Middle frontal gyrus (tissue), 1 donor: ENCODE measurements around the gene OR2V1.
"Not testable (repeated sequence)": the region's sequence is repeated elsewhere in the genome, so short reads cannot be mapped to it uniquely, and the experiment has no call there.

Experiments
- DNase-seq: peaks from one replicate; pipeline ENCODE4 v3.0.0-alpha.2; 2015; ENCODE audit warnings: low spot score; ENCODE audit errors: extremely low spot score

Gene OR2V1, protein sequence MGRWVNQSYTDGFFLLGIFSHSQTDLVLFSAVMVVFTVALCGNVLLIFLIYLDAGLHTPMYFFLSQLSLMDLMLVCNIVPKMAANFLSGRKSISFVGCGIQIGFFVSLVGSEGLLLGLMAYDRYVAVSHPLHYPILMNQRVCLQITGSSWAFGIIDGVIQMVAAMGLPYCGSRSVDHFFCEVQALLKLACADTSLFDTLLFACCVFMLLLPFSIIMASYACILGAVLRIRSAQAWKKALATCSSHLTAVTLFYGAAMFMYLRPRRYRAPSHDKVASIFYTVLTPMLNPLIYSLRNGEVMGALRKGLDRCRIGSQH

DNA sequence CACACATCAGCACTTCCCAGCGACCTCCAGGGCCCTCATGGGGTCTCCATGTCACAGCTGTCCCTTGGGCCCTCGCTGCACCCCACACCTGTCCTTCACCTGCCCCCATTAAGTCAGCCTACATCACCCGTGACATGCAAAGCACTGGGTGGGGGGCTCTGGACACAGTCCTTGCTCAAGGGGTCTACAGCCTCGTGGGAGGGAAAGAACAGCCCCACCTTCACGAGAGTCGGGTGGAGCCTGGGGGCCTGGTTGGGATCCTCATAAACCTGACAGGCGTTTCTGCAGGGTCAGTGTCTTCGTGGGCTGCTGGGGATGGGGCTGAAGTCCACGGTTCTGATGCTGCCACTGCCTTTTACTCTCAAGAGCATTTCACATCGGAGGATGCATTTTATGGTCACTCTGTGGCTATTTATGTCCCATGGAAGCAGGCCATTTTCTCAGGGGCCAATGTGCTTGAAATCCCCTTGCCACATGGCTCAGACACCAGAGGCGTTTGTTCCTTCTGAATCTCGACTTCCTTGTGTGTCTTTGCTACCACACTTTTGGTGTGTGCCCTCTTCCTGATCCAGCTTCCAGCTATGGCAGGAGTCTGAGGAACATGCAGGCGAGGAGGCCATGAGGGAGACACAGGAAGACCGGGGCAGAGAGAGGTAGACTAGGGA, at the start of gene OR2V1:
Gene OR2V1 (minus strand): TSS at position 338 of the 665 bp plus-strand sequence. CDS start 5,865 bp downstream, outside the sequence.
- DNase-seq, result no peak

DNA sequence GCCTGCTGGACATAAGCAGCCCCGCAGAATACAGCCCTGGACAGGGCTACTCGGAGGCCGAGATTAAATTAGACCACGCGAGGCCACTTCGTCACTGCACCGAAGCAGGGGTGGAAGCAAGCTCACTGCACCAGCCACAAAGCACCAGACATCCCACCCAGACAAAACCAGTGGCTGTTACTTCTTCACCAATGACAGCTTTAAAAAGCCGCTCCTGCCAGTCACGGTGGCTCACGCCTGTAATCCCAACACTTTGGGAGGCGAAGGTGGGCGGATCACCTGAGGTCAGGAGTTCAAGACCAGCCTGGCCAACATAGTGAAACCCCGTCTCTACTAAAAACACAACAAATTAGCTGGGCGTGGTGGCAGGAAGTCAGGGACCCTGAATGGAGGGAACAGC, 46.6 kb upstream of the OR2V1 start:
- not testable (repeated sequence) for DNase-seq

DNA sequence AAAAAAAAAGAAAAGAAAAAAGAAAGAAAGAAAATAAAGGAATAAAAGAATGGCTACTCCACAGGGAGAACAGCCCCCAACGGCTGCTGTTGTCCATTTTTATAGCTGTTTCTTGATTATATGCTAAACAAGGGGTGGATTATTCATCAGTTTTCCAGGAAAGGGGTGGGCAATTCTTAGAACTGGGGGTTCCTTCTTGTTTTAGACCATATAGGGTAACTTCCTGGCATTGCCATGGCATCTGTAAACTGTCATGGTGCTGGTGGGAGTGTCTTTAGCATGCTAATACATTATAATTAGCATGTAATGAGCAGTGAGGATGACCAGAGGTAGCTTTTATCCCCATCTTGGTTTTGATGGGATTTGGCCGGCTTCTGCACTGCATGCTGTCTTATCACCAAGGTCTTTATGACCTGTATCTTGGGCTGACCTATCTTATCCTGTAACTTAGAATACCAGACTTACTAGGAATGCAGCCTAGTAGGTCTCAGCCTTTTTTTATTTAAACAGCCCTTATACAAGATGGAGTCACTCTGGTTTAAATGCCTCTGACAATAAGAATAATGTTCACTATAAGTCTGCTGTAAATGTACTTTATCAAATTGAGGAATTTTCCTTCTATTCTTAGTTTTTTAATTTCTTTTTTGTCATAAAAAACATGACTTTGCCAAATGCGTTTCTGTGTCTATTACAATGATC, 45.4 kb upstream of the OR2V1 start:
- DNase-seq, result no peak

DNA sequence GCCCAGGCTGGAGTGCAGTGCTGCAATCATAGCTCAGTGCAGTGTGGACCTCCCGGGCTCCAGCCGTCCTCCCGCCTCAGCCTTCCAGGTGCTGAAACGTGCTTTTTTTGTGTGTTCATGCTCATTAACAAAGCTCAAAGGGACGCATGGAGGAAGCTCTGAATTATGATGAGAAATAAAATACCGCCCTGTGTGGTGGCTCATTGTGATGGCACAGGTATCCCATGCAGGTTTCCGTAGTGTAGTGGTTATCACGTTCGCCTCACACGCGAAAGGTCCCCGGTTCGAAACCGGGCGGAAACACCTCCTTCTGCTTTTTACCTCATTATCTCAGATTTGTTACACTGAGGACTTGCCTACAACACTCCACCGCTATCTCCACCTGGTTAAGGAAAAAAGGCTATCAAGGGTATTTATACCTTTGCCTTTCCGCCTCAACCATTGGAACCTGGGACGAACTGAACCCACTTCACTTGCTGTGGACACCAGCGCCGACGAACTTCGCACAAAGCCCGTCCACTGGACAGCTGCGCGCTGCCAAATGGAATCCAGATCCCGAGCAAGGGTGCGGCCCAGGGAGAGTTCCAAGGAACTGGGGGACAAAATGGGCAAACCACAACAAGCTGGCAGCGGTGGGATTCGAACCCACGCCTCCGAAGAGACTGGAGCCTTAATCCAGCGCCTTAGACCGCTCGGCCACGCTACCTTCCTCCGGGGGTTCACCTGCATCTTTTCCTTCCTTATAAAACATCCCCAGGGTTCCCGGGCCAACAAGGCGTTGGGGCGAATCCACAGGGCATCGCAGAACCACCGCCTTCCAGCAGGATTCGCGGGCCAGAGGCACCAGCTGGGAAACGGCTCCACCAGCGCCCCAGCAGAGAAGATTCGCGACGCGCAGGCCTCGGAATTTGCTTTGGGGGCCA, 42.7 kb upstream of the OR2V1 start:
- no peak for DNase-seq

DNA sequence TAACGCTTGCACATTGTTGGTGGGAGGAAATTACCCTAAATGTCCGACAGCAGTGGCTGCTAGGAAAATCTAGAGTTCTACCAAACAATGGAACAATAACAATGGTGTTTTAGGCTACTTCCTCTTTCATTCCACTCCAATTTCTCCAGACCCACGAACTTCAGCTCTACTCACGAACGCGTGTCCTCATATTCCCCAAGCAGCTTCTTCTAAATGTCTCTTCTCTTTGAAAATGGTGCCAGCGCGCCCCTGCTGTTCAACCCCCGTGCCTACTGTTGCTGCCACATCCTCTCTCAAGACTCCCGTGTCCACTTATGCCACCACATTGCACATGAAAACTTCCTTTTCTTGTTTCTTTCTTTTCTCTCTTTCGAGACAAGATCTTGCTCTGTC, 42.1 kb upstream of the OR2V1 start:
- DNase-seq, result no peak

DNA sequence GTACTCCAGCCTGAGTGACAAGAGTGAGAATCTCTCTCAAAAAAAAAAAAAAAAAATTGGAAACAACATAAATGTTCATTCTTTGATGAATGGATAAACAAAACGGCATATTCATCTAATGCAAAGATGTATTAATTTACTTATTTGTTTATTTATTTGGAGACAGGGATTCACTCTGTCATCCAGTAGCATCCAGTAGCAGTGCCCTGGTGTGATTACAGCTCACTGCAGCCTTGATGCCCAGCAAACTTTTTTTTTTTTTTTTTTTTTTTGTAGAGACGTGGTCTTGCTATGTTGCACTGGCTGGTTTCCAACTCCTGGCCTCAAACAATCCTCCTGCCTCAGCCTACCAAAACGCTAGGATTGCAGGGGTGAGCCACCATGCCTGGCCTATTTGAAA, 40.8 kb upstream of the OR2V1 start:
- no peak for DNase-seq

DNA sequence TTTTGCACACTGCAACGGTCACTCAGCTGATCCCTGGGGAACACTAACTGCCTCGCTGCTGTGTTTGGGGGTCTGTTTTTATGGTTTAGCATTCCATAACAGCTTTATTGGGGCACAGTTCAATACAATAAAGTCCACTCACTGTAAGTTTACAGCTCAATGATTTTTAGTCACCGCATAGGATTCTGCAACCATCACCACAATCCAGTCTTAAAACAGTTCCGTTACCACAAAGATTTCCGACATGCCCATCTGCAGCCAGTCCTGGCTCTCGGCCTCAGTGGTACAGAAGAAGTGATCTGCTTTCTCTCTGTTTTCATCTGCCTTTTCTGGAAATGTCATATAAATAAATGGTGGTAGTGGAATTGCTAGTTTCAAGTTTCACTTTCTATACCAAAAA, 40.0 kb upstream of the OR2V1 start:
- no peak for DNase-seq

DNA sequence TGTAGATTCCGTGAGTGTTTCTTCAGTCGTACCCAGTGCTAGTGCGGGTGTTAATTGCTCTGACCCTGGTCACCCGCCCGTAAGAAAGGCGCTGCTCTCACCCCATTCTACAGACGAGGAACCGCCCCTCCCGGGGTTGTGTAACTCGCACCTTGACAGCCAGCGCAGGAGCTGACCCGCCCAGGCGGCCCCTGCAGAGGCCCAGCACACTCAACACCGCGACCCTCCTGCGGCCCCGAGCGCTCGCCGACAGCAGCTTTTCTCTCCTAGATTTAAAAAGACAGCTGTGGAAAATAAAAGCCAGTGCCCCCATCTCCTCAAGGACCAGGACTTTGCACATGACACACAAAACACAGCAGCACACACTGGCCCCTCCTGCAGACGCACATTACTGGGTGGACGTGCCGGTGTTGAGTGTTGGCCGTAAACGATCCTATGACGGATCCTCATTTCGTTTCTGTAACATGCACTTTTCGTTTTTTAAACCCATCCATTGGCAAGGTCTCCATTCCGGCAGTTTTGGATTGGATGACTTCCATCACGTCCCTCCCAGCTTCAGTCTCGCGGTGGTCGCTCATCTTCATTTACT, 39.4 kb upstream of the OR2V1 start:
- DNase-seq, result no peak

DNA sequence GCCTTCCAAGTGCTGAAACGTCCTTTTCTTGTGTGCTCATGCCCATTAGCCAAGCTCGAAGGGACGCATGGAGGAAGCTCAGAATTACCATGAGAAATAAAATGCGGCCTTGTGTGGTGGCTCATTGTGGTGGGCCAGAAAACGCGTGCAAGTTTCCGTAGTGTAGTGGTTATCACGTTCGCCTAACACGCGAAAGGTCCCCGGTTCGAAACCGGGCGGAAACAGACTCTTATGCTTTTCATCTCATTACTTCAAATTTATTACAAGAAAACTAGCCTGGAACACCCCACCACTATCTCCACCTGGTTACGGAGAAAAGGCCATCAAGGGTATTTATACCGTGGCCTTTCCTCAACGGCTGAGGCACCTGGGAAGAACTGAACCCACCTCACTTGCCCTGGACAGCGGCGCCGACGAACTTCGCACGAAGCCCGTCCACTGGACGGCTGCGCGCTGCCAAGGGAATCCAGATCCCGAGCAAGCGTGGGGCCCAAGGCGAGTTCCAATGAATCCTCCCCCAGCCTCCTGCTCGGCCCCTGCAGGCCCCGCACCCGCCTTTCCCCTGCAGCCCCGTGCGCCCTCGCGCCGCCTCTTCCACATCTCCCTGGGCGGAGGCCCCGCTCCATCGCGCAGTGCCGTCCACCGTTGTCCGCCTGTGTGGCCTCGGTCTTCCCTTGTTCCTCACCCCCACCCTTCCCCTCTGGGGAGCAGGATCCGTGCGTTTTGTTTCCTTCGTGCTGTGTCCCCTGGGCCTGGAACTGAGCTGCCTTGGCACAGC, 38.7 kb upstream of the OR2V1 start:
- DNase-seq, result not testable (repeated sequence)

DNA sequence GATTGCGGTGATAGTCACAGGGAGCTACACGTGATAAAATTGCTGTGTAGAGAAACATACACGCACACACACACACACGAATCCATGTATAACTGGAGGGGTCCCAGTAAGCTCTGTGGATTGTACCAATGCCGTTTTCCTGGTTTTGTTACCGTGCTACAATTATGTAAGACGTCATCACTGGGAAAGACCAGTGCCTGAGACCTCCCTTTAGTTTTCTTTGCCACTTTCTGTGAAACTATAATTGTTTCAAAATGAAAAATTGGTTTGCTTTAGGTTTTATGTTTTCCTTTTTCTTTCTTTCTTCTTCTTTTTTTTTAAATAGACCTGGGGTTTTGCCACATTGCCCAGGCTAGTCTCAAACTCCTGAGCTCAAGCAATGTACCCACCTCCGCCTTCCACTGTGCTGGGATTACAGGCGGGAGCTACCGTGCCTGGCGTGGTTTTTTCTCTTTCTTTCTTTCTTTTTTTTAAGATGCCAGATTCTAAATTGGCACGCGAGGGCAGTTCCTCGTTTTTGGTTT, 37.7 kb upstream of the OR2V1 start:
- no peak for DNase-seq

DNA sequence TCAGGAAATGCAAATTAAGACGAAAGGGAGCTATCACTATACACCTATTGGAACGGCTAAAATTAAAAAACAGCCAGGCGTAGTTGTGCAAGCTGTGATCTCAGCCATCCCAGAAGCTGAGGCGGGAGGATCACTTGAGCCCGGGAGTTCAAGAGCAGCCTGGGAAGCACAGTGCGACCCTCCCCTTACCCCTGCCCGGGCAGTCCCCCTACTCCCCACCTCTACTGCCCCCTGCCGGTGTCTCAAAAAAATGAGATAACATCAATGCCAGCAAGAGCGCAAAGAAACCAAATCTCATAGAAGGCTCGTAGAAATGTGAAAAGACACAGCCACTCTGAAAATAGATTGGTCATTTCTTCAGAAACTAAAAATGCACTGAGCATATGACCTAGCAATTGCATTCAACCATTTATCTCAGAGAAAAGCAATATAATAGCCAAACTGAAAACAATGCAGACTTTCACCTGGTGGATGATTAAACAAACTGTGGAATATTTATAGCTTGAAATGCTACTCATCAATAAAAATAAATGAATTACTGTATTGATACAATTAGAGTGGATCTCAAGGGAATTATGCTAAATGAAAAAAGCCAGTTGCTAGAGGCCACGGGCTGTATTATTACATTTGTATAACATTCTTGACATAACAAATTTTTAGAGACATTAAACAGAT, 37.0 kb upstream of the OR2V1 start:
- DNase-seq, result no peak

DNA sequence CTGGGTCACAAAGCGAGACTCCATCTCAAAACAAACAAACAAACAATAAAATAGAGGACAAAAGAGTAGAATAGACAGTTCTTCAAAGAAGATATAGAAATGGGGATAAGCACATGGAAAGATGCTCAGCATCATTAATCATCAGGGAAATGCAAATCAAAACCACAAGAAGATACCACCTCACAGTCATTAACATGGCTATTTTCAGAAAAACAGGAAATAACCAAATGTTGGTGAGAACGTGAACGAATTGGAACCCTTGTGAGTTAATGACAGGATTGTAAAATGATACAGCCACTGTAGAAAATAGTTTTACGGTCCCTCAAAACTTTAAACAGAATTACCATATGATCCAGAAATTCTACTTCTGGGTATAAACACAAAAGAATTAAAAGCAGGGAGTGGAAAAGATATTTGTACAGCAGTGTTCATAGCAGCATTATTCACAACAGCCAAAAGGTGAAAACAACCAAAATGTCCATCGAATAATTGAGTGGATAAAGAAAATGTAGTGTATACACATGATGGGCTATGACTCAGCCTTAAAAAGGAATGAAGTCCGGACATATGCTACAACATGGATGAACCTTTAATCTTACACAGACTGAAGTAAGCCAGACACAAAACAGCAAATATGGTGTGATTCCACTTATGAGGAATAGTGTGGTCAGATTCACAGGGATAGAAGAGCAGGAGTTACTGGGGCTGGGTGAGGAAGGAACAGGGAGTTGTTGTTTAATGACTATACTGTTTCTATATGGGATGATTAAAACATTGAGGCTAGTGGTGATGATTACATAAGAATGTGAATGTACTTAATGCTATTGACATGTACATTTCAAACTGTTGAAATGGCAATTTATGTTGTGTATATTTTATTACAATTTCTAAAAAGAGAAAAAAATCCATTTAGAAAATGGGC, 36.1 kb upstream of the OR2V1 start:
- DNase-seq, result no peak

DNA sequence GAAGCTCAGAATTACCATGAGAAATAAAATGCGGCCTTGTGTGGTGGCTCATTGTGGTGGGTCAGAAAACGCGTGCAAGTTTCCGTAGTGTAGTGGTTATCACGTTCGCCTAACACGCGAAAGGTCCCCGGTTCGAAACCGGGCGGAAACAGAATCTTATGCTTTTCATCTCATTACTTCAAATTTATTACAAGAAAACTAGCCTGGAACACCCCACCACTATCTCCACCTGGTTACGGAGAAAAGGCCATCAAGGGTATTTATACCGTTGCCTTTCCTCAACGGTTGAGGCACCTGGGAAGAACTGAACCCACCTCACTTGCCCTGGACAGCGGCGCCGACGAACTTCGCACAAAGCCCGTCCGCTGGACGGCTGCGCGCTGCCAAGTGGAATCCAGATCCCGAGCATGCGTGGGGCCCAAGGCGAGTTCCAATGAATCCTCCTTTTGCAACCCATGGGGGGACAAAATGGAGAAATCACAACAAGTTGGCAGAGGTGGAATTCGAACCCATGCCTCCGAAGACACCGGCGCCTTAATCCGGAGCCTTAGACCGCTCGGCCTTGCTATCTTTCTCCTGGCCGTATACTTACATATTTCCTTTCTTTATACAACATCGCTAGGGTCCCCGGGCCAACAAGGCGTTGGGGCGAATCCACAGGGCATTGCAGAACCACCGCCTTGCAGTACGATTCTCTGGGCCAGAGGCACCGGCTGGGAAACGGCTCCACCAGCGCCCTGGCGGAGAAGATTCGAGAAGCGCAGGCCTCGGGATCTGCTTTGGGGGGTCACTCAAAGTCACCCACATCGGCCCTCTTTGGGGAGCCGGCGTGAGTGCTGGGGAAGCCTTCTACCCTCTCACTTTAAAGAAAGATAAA, 33.3 kb upstream of the OR2V1 start:
- no peak for DNase-seq

DNA sequence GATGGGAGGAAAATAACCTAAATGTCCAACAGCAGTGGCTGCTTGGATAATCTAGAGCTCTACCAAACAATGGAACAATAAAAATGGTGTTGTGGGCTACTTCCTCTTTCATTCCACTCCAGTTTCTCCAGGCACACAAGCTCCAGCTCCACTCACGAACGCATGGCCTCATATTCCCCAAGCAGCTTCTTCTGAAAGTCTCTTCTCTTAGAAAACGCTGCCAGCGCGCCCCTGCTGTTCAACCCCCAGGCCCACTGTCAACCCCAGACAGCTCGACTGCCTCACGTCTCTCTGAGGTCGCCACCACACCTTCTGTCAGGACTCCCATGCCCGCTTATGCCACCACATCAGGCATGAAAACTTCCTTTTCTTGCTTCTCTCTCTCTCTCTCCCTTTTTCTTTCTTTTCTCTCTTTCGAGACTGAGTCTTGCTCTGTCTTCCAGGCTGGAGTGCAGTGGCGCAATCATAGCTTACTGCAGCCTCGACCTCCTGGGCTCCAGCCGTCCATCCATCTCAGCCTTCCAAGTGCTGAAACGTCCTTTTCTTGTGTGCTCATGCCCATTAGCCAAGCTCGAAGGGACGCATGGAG, 32.6 kb upstream of the OR2V1 start:
- no peak for DNase-seq

DNA sequence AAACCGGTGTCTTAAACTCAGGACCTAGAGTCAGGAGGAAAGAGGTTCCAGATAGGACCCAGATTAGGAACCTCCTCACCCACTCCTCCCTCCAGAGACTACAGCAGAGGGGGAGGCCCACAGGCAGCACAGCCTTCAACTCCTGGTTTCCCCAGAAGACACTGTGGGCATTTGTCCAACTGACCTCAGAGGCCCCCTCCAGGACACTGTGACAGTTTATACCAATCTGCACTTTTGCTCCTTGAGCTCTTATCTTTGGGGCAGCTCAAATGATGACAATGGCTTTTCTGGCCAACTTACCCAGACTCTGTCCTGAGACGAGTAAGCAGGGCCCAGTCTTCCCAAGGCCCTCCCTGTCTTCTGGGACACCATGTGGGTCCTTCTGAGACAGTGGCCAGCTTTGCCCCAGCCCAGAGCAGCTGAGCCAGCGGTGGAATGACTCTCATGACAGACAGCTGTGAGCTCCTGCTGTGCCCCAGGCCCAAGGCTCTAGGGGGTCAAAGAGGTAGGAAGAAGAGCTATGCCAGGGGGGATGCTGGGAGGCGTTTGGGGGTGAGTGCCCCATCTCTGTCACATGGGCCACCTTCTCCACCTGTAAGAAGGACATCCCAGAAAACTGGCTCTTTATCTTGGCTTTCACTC, 30.7 kb upstream of the OR2V1 start:
- DNase-seq, result no peak

DNA sequence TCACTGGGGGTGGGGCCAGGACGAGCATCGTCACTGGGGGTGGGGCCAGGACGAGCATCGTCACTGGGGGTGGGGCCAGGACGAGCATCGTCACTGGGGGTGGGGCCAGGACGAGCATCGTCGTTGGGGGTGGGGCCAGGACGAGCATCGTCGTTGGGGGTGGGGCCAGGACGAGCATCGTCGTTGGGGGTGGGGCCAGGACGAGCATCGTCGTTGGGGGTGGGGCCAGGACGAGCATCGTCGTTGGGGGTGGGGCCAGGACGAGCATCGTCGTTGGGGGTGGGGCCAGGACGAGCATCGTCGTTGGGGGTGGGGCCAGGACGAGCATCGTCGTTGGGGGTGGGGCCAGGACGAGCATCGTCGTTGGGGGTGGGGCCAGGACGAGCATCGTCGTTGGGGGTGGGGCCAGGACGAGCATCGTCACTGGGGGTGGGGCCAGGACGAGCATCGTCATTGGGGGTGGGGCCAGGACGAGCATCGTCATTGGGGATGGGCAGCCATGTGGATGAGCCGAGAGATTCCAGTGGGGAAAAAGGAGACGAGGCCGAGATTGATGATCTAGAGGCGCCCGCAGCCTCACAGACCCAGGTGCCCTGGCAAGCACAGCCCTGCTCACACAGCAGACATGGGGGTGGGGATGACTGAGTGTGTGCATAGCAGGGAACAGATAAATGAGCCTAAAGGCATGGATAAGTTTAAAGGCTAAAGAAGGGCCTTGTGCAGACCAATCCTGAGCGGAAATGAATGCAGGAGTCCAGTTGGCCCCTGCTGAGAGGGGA, 30.0 kb upstream of the OR2V1 start:
- not testable (repeated sequence) for DNase-seq
